Measurements from ENCODE around the gene NAA35.

NAA35 gene

DNA sequence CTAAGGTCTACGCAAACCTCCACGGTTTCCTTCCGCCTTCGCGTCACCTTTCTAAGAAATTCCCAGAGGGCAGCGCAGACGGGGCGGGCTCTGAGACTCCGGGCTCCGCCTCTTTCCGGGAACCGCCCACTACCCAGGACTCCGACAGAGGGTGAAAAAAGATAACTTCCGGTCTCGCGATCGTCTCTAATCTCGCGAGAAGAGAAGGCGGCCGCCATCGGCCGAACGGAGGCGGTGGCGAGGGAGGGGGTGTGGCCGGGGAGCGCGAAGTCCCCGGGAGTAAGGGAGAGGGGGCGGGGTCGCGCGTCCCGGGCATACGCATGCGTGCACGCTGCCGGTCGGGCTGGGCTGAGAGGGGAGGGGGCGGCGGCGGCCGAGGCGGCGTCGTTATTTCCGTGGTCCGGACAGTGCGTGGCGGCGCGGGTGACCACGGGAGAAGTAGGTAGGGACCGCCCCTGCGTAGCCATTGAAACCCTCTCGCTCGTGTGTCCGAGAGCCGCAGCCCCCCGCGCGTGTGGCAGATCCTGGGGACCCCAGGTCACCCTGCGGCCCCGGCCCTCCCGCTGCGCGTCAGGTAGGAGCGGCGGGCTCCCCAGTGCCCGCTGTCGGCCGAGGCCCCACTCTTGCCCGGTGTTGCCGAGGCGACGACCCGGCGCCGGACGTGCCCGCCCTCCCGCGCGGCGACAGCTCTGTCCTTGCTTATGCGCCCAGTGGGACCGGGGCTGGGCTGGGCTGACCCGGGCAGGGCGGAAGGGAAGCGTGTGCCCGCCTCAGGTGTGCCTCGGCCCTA is at the start of gene NAA35:
Gene NAA35, plus strand, starts transcription at position 315 of the 790 bp plus-strand sequence. CDS start 1,014 bp downstream, outside the sequence.
- DNase-seq (ENCODE audit: low read depth) = peak; percentile 88
- peak within 1 kb of the TSS; percentile 73 for H3K4me3 ChIP-seq (ENCODE audit: low read length)
- TF ChIP-seq CTCF (conservative IDR thresholded peaks at IDR 0.05; ENCODE audit: low read depth, low read length) = no peak

GRCh38 chr9:85892401-85892800 is 48.5 kb upstream of the NAA35 start:
- no peak overlapping the region for H3K4me3 ChIP-seq (ENCODE audit: low read length)
- DNase-seq (ENCODE audit: low read depth) = no peak
- no peak for TF ChIP-seq CTCF (conservative IDR thresholded peaks at IDR 0.05; ENCODE audit: low read depth, low read length)

DNA sequence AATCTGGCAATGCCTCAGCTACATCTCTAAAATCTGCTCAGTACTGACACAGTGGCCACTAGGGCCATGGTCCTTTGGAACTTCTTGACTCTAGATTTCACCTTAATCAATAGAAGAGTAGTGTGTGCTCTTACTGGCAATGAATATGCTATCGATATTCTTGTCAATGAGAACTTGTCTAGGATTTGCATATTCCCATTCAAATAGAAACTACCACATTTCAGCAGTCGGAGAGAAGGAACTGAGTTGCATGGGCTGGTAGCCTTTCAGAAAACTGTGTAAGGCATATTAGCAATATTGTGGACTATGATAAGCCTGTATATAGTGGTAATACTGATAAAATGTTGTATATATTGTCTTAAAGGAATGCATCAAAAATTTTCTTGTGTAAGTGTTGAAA is 45.3 kb upstream of the NAA35 start:
- no peak for TF ChIP-seq CTCF (conservative IDR thresholded peaks at IDR 0.05; ENCODE audit: low read depth, low read length)
- DNase-seq (ENCODE audit: low read depth) = no peak
- H3K4me3 ChIP-seq (ENCODE audit: low read length) = no peak overlapping the region

DNA sequence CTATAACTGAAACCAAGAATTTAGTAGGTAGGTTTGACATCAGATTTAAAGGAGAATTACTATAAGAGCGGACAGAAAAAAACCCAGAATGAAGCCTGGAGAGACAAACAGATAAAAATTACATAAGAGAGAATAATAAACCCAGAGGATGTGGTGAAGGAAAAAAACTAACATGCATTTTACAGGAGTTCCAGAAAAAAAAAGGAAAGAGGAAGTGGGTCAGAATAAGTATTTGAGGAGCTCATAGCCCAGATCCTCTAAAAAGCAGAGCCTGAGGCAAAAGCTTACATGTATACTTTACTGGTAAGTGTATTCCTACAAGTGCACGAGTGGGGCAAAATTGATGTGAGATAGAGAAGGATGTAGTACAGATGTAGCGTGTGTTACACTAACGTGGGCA is 43.1 kb upstream of the NAA35 start:
- H3K4me3 ChIP-seq (ENCODE audit: low read length) = no peak overlapping the region
- TF ChIP-seq CTCF (conservative IDR thresholded peaks at IDR 0.05; ENCODE audit: low read depth, low read length) = no peak
- no peak for DNase-seq (ENCODE audit: low read depth)

GRCh38 chr9:85898332-85898731 is 42.6 kb upstream of the NAA35 start:
- no peak for DNase-seq (ENCODE audit: low read depth)
- H3K4me3 ChIP-seq (ENCODE audit: low read length) = no peak overlapping the region
- no peak for TF ChIP-seq CTCF (conservative IDR thresholded peaks at IDR 0.05; ENCODE audit: low read depth, low read length)

DNA sequence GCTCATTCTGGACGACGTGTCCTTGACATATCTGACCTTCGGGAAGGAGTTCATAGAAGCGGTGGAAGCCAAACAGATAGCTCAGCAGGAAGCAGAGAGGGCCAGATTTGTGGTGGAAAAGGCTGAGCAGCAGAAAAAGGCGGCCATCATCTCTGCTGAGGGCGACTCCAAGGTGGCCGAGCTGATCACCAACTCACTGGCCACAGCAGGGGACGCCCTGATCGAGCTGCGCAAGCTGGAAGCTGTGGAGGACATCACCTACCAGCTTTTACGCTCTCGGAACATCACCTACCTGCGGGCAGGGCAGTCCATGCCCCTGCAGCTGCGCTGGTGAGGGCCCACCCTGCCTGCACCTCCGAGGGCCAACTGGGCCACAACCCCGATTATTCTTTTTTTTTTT is 41.6 kb upstream of the NAA35 start:
- no peak for DNase-seq (ENCODE audit: low read depth)
- no peak overlapping the region for H3K4me3 ChIP-seq (ENCODE audit: low read length)
- TF ChIP-seq CTCF (conservative IDR thresholded peaks at IDR 0.05; ENCODE audit: low read depth, low read length) = no peak

- TF ChIP-seq CTCF (conservative IDR thresholded peaks at IDR 0.05; ENCODE audit: low read depth, low read length) = peak; percentile 78
- peak; percentile 2 for DNase-seq (ENCODE audit: low read depth)
- no peak overlapping the region for H3K4me3 ChIP-seq (ENCODE audit: low read length)
Measured at GRCh38 chr9:85900504-85901201, 40.3 kb upstream of the NAA35 start.

Data from retinal pigment epithelial cell (primary cell).